Astrocyte (in vitro differentiated cells and primary cell): ENCODE measurements around the gene CSF1. TPM values are rescaled to one million over a fixed set of nuclear protein-coding genes. Genes with fewer than 3 reads are reported as not detected.
A peak's percentile ranks its signal among the peaks of the same experiment; 100 is the strongest.

Source experiments
- DNase-seq: peaks from one replicate; pipeline ENCODE4 v3.0.0-alpha.2; 2010; ENCODE audit warnings: low read depth
- FAIRE-seq: peaks from 2 replicates; lab custom pipeline; 2011; peaks lifted over from hg19 to GRCh38; lab: Jason Lieb, UNC
- H2AFZ ChIP-seq: 2 replicates; pipeline ENCODE4 v1.6.0; 2012; ENCODE audit warnings: low read depth, low read length, inconsistent platforms
- H3K27ac ChIP-seq: 2 replicates; pipeline ENCODE4 v1.5.1; 2011; ENCODE audit warnings: low read depth, low read length, inconsistent platforms
- H3K27me3 ChIP-seq: 2 replicates; pipeline ENCODE4 v1.6.0; 2011; ENCODE audit warnings: low read length, inconsistent platforms; ENCODE audit not compliant: insufficient read depth
- H3K36me3 ChIP-seq: 2 replicates; pipeline ENCODE4 v1.5.1; 2011; ENCODE audit warnings: low read length, inconsistent platforms; ENCODE audit not compliant: insufficient read depth
- H3K4me1 ChIP-seq: 2 replicates; pipeline ENCODE4 v1.5.1; 2011; ENCODE audit warnings: low read length, inconsistent platforms; ENCODE audit not compliant: insufficient read depth
- H3K4me2 ChIP-seq: 2 replicates; pipeline ENCODE4 v1.6.0; 2012; ENCODE audit warnings: low read length, inconsistent platforms
- H3K4me3 ChIP-seq: 2 replicates; pipeline ENCODE4 v1.5.1; 2011; ENCODE audit warnings: low read depth, mild to moderate bottlenecking, low read length, inconsistent platforms; ENCODE audit not compliant: insufficient read depth
- H3K79me2 ChIP-seq: 2 replicates; pipeline ENCODE4 v1.6.0; 2012; ENCODE audit warnings: mild to moderate bottlenecking, low read length, inconsistent platforms; ENCODE audit not compliant: insufficient read depth
- H3K9ac ChIP-seq: 2 replicates; pipeline ENCODE4 v1.6.0; 2012; ENCODE audit warnings: mild to moderate bottlenecking, low read length, inconsistent platforms
- H3K9me3 ChIP-seq: 2 replicates; pipeline ENCODE4 v1.5.1; 2012; ENCODE audit warnings: low read depth, mild to moderate bottlenecking, low read length, inconsistent platforms; ENCODE audit not compliant: insufficient read depth
- H4K20me1 ChIP-seq: 2 replicates; pipeline ENCODE4 v1.6.0; 2012; ENCODE audit warnings: low read length, inconsistent platforms; ENCODE audit not compliant: insufficient read depth
- H3K27ac Mint-ChIP-seq: one replicate; pipeline ENCODE4 v1.8.0; 2021; ENCODE audit warnings: mild to moderate bottlenecking, mixed read lengths; ENCODE audit not compliant: unreplicated experiment
- H3K27me3 Mint-ChIP-seq: one replicate; pipeline ENCODE4 v1.8.0; 2021; ENCODE audit warnings: low read depth, mixed read lengths; ENCODE audit not compliant: unreplicated experiment
- H3K36me3 Mint-ChIP-seq: one replicate; pipeline ENCODE4 v1.8.0; 2021; ENCODE audit warnings: low read depth, mixed read lengths; ENCODE audit not compliant: unreplicated experiment
- H3K4me1 Mint-ChIP-seq: one replicate; pipeline ENCODE4 v1.8.0; 2021; ENCODE audit warnings: low read depth, mixed read lengths; ENCODE audit not compliant: unreplicated experiment
- H3K4me3 Mint-ChIP-seq: one replicate; pipeline ENCODE4 v1.8.0; 2021; ENCODE audit warnings: mild to moderate bottlenecking, moderate library complexity, mixed read lengths; ENCODE audit not compliant: unreplicated experiment
- H3K9me3 Mint-ChIP-seq: one replicate; pipeline ENCODE4 v1.8.0; 2021; ENCODE audit warnings: mild to moderate bottlenecking, mixed read lengths; ENCODE audit not compliant: unreplicated experiment
- CTCF ChIP-seq: IDR thresholded peaks from 2 replicates; pipeline ENCODE4 v1.5.1; 2011; ENCODE audit warnings: low read depth, mild to moderate bottlenecking, inconsistent platforms, low read length, moderate library complexity; ENCODE audit not compliant: insufficient read depth
- EZH2 ChIP-seq: IDR thresholded peaks from 2 replicates; pipeline ENCODE4 v1.6.1; 2012; ENCODE audit warnings: mild to moderate bottlenecking, low read length, inconsistent platforms; ENCODE audit not compliant: insufficient read depth
- total RNA-seq: library from RNA; stranded (reverse); gene quantifications from 2 replicates; pipeline ENCODE4 v1.2.1, GENCODE V29; 2021

CSF1 gene
- total RNA-seq, 1 donor from 2014 or later = 12.3 TPM

GRCh38 chr1:109977225-109977624 lies 66.6 kb downstream of the CSF1 start:
- H3K4me1 Mint-ChIP-seq = peaks cover 22% of the 10 kb centered on the region
- no peak for DNase-seq
- TF ChIP-seq EZH2 = no peak
- TF ChIP-seq CTCF = no peak

GRCh38 chr1:109977657-109978378 lies 67.2 kb downstream of the CSF1 start:
- no peaks in the 10 kb centered on the region for H3K36me3 Mint-ChIP-seq
- peaks cover 22% of the 10 kb centered on the region for H3K4me1 ChIP-seq
- FAIRE-seq (no peak), DNase-seq (no peak)
- no peak overlapping the region for H3K27ac ChIP-seq
- no peak overlapping the region for H3K4me2 ChIP-seq
- no peak overlapping the region for H3K9ac ChIP-seq
- no peak overlapping the region for H3K4me3 ChIP-seq
- H3K79me2 ChIP-seq = no peaks in the 10 kb centered on the region
- H4K20me1 ChIP-seq = no peaks in the 10 kb centered on the region
- peak overlapping the region; percentile 27 for H3K27ac Mint-ChIP-seq
- TF ChIP-seq CTCF = no peak
- no peak overlapping the region for H3K4me3 Mint-ChIP-seq
- H3K36me3 ChIP-seq = no peaks in the 10 kb centered on the region
- H3K27me3 Mint-ChIP-seq = peaks cover 10% of the 10 kb centered on the region
- H3K27me3 ChIP-seq = no peaks in the 10 kb centered on the region
- peaks cover 5% of the 10 kb centered on the region for H3K9me3 Mint-ChIP-seq
- no peaks in the 10 kb centered on the region for H3K9me3 ChIP-seq
- H2AFZ ChIP-seq = no peak overlapping the region
- H3K4me1 Mint-ChIP-seq = peaks cover 22% of the 10 kb centered on the region

More at GRCh38 chr1:109977225-109977624, 66.6 kb downstream of the CSF1 start:
- H3K4me3 Mint-ChIP-seq = no peak overlapping the region
- Histone ChIP-seq H3K27ac (no peak overlapping the region), H3K27me3 (no peaks in the 10 kb centered on the region), H3K4me2 (no peak overlapping the region), H4K20me1 (no peaks in the 10 kb centered on the region), H3K4me3 (no peak overlapping the region), H3K79me2 (no peaks in the 10 kb centered on the region), H3K36me3 (no peaks in the 10 kb centered on the region), H2AFZ (no peak overlapping the region), H3K9me3 (no peaks in the 10 kb centered on the region), H3K9ac (no peak overlapping the region), H3K4me1 (peaks cover 22% of the 10 kb centered on the region)
- peak overlapping the region; percentile 27 for H3K27ac Mint-ChIP-seq
- peaks cover 7% of the 10 kb centered on the region for H3K27me3 Mint-ChIP-seq
- no peak for FAIRE-seq
- no peaks in the 10 kb centered on the region for H3K36me3 Mint-ChIP-seq
- H3K9me3 Mint-ChIP-seq = peaks cover 5% of the 10 kb centered on the region

- Histone ChIP-seq H3K4me1 (peaks cover 25% of the 10 kb centered on the region), H2AFZ (no peak overlapping the region), H3K9me3 (no peaks in the 10 kb centered on the region), H3K27ac (no peak overlapping the region), H3K4me2 (no peak overlapping the region), H4K20me1 (no peaks in the 10 kb centered on the region), H3K27me3 (no peaks in the 10 kb centered on the region), H3K36me3 (no peaks in the 10 kb centered on the region), H3K9ac (no peak overlapping the region), H3K4me3 (no peak overlapping the region), H3K79me2 (no peaks in the 10 kb centered on the region)
- Mint-ChIP-seq H3K4me3 (no peak overlapping the region), H3K27me3 (peaks cover 16% of the 10 kb centered on the region), H3K36me3 (no peaks in the 10 kb centered on the region), H3K4me1 (peaks cover 22% of the 10 kb centered on the region), H3K9me3 (peaks cover 5% of the 10 kb centered on the region), H3K27ac (no peak overlapping the region)
- FAIRE-seq (no peak), DNase-seq (no peak)
- TF ChIP-seq EZH2 (no peak), CTCF (no peak)
Observed at GRCh38 chr1:109978761-109979488, 68.3 kb downstream of the CSF1 start.
